ENCODE data around the gene DLGAP4.

GRCh38 chr20:36318166-36318565, 12.0 kb downstream of the DLGAP4 start:
- TF ChIP-seq, protein P1, sequence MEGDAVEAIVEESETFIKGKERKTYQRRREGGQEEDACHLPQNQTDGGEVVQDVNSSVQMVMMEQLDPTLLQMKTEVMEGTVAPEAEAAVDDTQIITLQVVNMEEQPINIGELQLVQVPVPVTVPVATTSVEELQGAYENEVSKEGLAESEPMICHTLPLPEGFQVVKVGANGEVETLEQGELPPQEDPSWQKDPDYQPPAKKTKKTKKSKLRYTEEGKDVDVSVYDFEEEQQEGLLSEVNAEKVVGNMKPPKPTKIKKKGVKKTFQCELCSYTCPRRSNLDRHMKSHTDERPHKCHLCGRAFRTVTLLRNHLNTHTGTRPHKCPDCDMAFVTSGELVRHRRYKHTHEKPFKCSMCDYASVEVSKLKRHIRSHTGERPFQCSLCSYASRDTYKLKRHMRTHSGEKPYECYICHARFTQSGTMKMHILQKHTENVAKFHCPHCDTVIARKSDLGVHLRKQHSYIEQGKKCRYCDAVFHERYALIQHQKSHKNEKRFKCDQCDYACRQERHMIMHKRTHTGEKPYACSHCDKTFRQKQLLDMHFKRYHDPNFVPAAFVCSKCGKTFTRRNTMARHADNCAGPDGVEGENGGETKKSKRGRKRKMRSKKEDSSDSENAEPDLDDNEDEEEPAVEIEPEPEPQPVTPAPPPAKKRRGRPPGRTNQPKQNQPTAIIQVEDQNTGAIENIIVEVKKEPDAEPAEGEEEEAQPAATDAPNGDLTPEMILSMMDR (IDR thresholded peaks at IDR 0.05) = no peak
- no peak; the same call in 1 of the 2 replicates for TF ChIP-seq POLR2A (IDR thresholded peaks at IDR 0.05; ENCODE audit: low read length)
- TF ChIP-seq CBX2 (IDR thresholded peaks at IDR 0.05; ENCODE audit: borderline replicate concordance, low read depth) = no peak
- TF ChIP-seq EHMT2 (IDR thresholded peaks at IDR 0.05; ENCODE audit: low read depth) = no peak
- TF ChIP-seq NR3C1 (IDR thresholded peaks at IDR 0.05) = no peak
- no peak for TF ChIP-seq RCOR1 (IDR thresholded peaks at IDR 0.05; ENCODE audit: low read depth, low read length)
- no peak for TF ChIP-seq HOXB13 (CRISPR knock-in tag; IDR thresholded peaks at IDR 0.05; ENCODE audit: low read depth)
- TF ChIP-seq ZNF302 (CRISPR knock-in tag; IDR thresholded peaks at IDR 0.05) = no peak
- TF ChIP-seq EP300 (IDR thresholded peaks at IDR 0.05) = no peak
- no peak for TF ChIP-seq ZFP36 (IDR thresholded peaks at IDR 0.05; ENCODE audit: borderline replicate concordance, partially characterized antibody)
- TF ChIP-seq RNF2 (IDR thresholded peaks at IDR 0.05; ENCODE audit: borderline replicate concordance, low read depth) = no peak
- no peak for TF ChIP-seq CHD2 (IDR thresholded peaks at IDR 0.05; ENCODE audit: low read length, partially characterized antibody)
